GM21423 (cell line): ENCODE results near the gene ST8SIA5.
"Not testable (repeated sequence)": the region's sequence is repeated elsewhere in the genome, so short reads cannot be mapped to it uniquely, and the experiment has no call there.

Experiments used
- ATAC-seq: cut with Tn5 transposase; IDR thresholded peaks from one replicate; pipeline ENCODE4 v1.9.1; 2021; ENCODE audit warnings: mild to moderate bottlenecking, moderate library complexity; ENCODE audit not compliant: unreplicated experiment

ST8SIA5 gene

GRCh38 chr18:46756559-46757201, at the start of gene ST8SIA5:
Gene ST8SIA5, minus strand, starts transcription at chr18:46757053. Its CDS starts 545 bp downstream, at chr18:46756508.
- ATAC-seq = peak; percentile 33

- ATAC-seq = not testable (repeated sequence)
These were observed 39.1 kb upstream of the ST8SIA5 start for GRCh38 chr18:46795945-46796344.

- no peak for ATAC-seq
These were observed 37.8 kb upstream of the ST8SIA5 start for GRCh38 chr18:46794607-46795006.

GRCh38 chr18:46793565-46793964, 36.7 kb upstream of the ST8SIA5 start:
- no peak for ATAC-seq

- ATAC-seq = no peak
These were observed 32.2 kb upstream of the ST8SIA5 start for GRCh38 chr18:46789088-46789487.

GRCh38 chr18:46787674-46788073, 30.8 kb upstream of the ST8SIA5 start:
- ATAC-seq = no peak

GRCh38 chr18:46772357-46772756, 15.5 kb upstream of the ST8SIA5 start:
- ATAC-seq = no peak

GRCh38 chr18:46771141-46771540, 14.3 kb upstream of the ST8SIA5 start:
- no peak for ATAC-seq

GRCh38 chr18:46770708-46771107, 13.9 kb upstream of the ST8SIA5 start:
- ATAC-seq = no peak

- ATAC-seq = no peak
These were observed 11.5 kb upstream of the ST8SIA5 start for GRCh38 chr18:46768166-46768921.

- no peak for ATAC-seq
These were observed 10.4 kb upstream of the ST8SIA5 start for GRCh38 chr18:46767217-46767616.

- no peak for ATAC-seq
These were observed 7.7 kb upstream of the ST8SIA5 start for GRCh38 chr18:46764586-46764985.

- no peak for ATAC-seq
These were observed 4.4 kb upstream of the ST8SIA5 start for GRCh38 chr18:46761059-46761769.

GRCh38 chr18:46759890-46760289, 3.0 kb upstream of the ST8SIA5 start:
- ATAC-seq = no peak

- no peak for ATAC-seq
These were observed 761 bp downstream of the ST8SIA5 start for GRCh38 chr18:46756025-46756558.

- ATAC-seq = no peak
These were observed 1.4 kb downstream of the ST8SIA5 start for GRCh38 chr18:46755315-46756024.

GRCh38 chr18:46754661-46755292, 2.1 kb downstream of the ST8SIA5 start:
- no peak for ATAC-seq

- ATAC-seq = peak; percentile 69
These were observed 2.7 kb downstream of the ST8SIA5 start for GRCh38 chr18:46754188-46754587.

- ATAC-seq = no peak
These were observed 5.0 kb downstream of the ST8SIA5 start for GRCh38 chr18:46751882-46752281.

- no peak for ATAC-seq
These were observed 6.2 kb downstream of the ST8SIA5 start for GRCh38 chr18:46750626-46751025.
